Panc1 (cell line): ENCODE measurements around the gene NSUN2.

Source experiments
- POLR2AphosphoS5 ChIP-seq: IDR thresholded peaks from 2 replicates; pipeline ENCODE4 v1.6.1; 2012; ENCODE audit warnings: mild to moderate bottlenecking, low read depth, low read length, moderate library complexity
- TF ChIP-seq, protein P1 (sequence below): fragments of 450-650 bp; IDR thresholded peaks from 2 replicates; pipeline ENCODE4 v1.5.1; 2017; ENCODE audit warnings: mild to moderate bottlenecking
- TF ChIP-seq, protein P2 (sequence below), 2 experiments: IDR thresholded peaks; 2 replicates each; pipeline ENCODE4 v1.6.1; 2011 to 2012; ENCODE audit warnings: low read depth in 2 of 2, control low read depth in 1 of 2, low read length in 1 of 2, mild to moderate bottlenecking in 1 of 2, moderate library complexity in 1 of 2; ENCODE audit not compliant: insufficient read depth in 1 of 2

DNA sequence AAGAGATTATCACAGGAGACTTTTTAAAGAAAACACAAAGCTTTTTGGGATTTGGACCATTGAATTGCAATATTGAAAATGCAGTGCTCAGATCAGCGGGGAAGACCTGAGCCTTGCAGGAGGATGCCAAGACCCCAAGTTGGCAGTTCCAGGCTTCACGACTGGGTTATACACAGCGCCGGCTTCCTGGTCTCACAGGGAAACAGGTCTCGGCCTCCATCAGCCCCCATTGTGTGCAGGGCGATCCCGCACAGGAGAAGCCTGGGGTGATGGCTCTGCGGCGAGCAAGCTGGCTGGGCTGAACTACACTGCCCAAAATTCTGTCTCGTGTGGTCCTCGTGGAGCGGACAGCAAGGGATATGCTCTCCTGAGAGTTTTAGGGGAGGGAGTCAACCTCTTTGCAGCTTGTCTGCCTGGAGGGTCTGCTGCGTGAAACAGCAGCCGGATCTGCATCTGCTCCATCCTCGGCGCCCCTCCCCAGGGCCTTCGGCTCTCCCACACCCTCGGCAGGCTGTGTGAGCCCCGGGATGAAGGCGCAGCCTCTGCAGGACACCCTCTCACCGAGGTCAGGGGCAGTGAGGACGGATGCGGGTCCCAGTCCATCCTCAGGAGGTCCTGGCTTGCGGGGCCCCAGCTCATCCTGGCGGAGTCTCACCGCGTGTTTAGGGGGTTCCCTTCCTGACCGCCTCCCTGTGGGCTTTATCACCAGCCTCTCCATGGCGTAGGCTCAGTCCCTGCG, 60.6 kb downstream of the NSUN2 start:
- TF ChIP-seq, protein P1, sequence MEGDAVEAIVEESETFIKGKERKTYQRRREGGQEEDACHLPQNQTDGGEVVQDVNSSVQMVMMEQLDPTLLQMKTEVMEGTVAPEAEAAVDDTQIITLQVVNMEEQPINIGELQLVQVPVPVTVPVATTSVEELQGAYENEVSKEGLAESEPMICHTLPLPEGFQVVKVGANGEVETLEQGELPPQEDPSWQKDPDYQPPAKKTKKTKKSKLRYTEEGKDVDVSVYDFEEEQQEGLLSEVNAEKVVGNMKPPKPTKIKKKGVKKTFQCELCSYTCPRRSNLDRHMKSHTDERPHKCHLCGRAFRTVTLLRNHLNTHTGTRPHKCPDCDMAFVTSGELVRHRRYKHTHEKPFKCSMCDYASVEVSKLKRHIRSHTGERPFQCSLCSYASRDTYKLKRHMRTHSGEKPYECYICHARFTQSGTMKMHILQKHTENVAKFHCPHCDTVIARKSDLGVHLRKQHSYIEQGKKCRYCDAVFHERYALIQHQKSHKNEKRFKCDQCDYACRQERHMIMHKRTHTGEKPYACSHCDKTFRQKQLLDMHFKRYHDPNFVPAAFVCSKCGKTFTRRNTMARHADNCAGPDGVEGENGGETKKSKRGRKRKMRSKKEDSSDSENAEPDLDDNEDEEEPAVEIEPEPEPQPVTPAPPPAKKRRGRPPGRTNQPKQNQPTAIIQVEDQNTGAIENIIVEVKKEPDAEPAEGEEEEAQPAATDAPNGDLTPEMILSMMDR, result no peak
- TF ChIP-seq POLR2AphosphoS5, result no peak
- TF ChIP-seq, protein P2, sequence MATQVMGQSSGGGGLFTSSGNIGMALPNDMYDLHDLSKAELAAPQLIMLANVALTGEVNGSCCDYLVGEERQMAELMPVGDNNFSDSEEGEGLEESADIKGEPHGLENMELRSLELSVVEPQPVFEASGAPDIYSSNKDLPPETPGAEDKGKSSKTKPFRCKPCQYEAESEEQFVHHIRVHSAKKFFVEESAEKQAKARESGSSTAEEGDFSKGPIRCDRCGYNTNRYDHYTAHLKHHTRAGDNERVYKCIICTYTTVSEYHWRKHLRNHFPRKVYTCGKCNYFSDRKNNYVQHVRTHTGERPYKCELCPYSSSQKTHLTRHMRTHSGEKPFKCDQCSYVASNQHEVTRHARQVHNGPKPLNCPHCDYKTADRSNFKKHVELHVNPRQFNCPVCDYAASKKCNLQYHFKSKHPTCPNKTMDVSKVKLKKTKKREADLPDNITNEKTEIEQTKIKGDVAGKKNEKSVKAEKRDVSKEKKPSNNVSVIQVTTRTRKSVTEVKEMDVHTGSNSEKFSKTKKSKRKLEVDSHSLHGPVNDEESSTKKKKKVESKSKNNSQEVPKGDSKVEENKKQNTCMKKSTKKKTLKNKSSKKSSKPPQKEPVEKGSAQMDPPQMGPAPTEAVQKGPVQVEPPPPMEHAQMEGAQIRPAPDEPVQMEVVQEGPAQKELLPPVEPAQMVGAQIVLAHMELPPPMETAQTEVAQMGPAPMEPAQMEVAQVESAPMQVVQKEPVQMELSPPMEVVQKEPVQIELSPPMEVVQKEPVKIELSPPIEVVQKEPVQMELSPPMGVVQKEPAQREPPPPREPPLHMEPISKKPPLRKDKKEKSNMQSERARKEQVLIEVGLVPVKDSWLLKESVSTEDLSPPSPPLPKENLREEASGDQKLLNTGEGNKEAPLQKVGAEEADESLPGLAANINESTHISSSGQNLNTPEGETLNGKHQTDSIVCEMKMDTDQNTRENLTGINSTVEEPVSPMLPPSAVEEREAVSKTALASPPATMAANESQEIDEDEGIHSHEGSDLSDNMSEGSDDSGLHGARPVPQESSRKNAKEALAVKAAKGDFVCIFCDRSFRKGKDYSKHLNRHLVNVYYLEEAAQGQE (IDR thresholded peaks at IDR 0.05; ENCODE audit: insufficient read depth in 1 of 2, low read depth in 2 of 2, low read length in 1 of 2), result no peak
